H1 (cell line): Measurements from ENCODE around the gene RNF13. TPM values are rescaled to one million over a fixed set of nuclear protein-coding genes. Genes with fewer than 3 reads are reported as not detected.
A peak's percentile ranks its signal among the peaks of the same experiment; 100 is the strongest.

Source experiments
- CTCF ChIA-PET: fragments of 300-600 bp; sonication (Branson Sonifier 250); formaldehyde crosslinking; loops from one replicate; lab custom pipeline; 2021; ENCODE audit not compliant: partially characterized antibody; lab: Charles Lee
- POLR2A ChIA-PET: fragments of 300-600 bp; sonication (Branson Sonifier 250); formaldehyde crosslinking; loops from one replicate; lab custom pipeline; 2021; ENCODE audit warnings: inconsistent platforms; ENCODE audit not compliant: partially characterized antibody; lab: Charles Lee
- DNase-seq, 2 experiments: peaks; one replicate each; pipeline versions ENCODE4 v3.0.0 to v3.0.0-alpha.2; 2010 to 2022; ENCODE audit warnings: low spot score in 2 of 2, low read depth in 1 of 2, mixed read lengths in 1 of 2
- FAIRE-seq: peaks from 2 replicates; lab custom pipeline; 2011; peaks lifted over from hg19 to GRCh38; lab: Jason Lieb, UNC
- H2AFZ ChIP-seq: 2 replicates; pipeline ENCODE4 v1.8.1; 2012; ENCODE audit warnings: low read length, inconsistent platforms
- H2AK5ac ChIP-seq: 2 replicates; pipeline ENCODE4 v1.6.1; 2013; ENCODE audit warnings: low read depth, low read length
- H2BK120ac ChIP-seq: replicated peaks from 2 replicates; pipeline ENCODE3; 2013; ENCODE audit warnings: low read depth, low read length, inconsistent platforms
- H2BK12ac ChIP-seq: 2 replicates; pipeline ENCODE4 v1.6.1; 2013; ENCODE audit warnings: low read depth, low read length
- H2BK15ac ChIP-seq: 2 replicates; pipeline ENCODE4 v1.6.1; 2013; ENCODE audit warnings: low read length
- H2BK20ac ChIP-seq: 2 replicates; pipeline ENCODE4 v1.6.1; 2013; ENCODE audit warnings: low read length
- H2BK5ac ChIP-seq: 2 replicates; pipeline ENCODE4 v1.6.1; 2013; ENCODE audit warnings: low read depth, low read length
- H3K14ac ChIP-seq: 2 replicates; pipeline ENCODE4 v1.6.1; 2013; ENCODE audit warnings: inconsistent platforms; ENCODE audit not compliant: insufficient read length
- H3K18ac ChIP-seq: 2 replicates; pipeline ENCODE4 v1.6.1; 2013; ENCODE audit warnings: low read length; ENCODE audit errors: extremely low read depth
- H3K23ac ChIP-seq: 2 replicates; pipeline ENCODE4 v1.6.1; 2013; ENCODE audit warnings: inconsistent platforms; ENCODE audit not compliant: insufficient read length
- H3K23me2 ChIP-seq: 2 replicates; pipeline ENCODE4 v1.6.1; 2013; ENCODE audit warnings: low read depth, low read length
- H3K27ac ChIP-seq: 2 replicates; pipeline ENCODE4 v1.6.1; 2011; ENCODE audit warnings: low read depth, low read length, inconsistent platforms
- H3K27me3 ChIP-seq, 4 experiments: replicated peaks in 1 of 4; 1 replicate in 1 of 4; 2 replicates in 3 of 4; pipeline versions ENCODE4 v1.6.1 to v1.8.1; 2011 to 2013; ENCODE audit warnings: low read length in 3 of 4, mild to moderate bottlenecking in 3 of 4, inconsistent platforms in 2 of 4, mixed read lengths in 2 of 4, moderate library complexity in 1 of 4; ENCODE audit not compliant: control insufficient read depth in 3 of 4, insufficient read depth in 3 of 4; ENCODE audit errors: extremely low read depth in 1 of 4
- H3K36me3 ChIP-seq, 4 experiments: 2 replicates each; pipeline versions ENCODE4 v1.6.1 to v1.8.1; 2011 to 2013; ENCODE audit warnings: mild to moderate bottlenecking in 4 of 4, low read length in 3 of 4, moderate library complexity in 2 of 4, control low read depth in 1 of 4, inconsistent platforms in 1 of 4; ENCODE audit not compliant: insufficient read depth in 4 of 4, control insufficient read depth in 2 of 4
- H3K4ac ChIP-seq: replicated peaks from 2 replicates; pipeline ENCODE3; 2013; ENCODE audit warnings: low read length, low read depth, mixed read lengths, inconsistent platforms; ENCODE audit not compliant: insufficient read length
- H3K4me1 ChIP-seq, 4 experiments: replicated peaks in 1 of 4; 1 replicate in 1 of 4; 2 replicates in 3 of 4; pipeline versions ENCODE4 v1.6.1 to v1.8.1; 2011 to 2013; ENCODE audit warnings: low read length in 3 of 4, inconsistent platforms in 2 of 4, mixed read lengths in 1 of 4; ENCODE audit not compliant: insufficient read depth in 4 of 4, control insufficient read depth in 3 of 4
- H3K4me2 ChIP-seq, 2 experiments: 2 replicates each; pipeline versions ENCODE4 v1.6.1 to v1.8.1; 2011 to 2013; ENCODE audit warnings: low read depth in 2 of 2, low read length in 2 of 2, control low read depth in 1 of 2, inconsistent platforms in 1 of 2, mild to moderate bottlenecking in 1 of 2; ENCODE audit not compliant: insufficient read depth in 1 of 2
- H3K4me3 ChIP-seq, 4 experiments: fragments of 200-600, 300-600 bp in 1 of 4; sonication (generic), shearing (Covaris generic), sonication (Bioruptor Twin) in 1 of 4; 2 replicates each; pipeline versions ENCODE4 v1.5.1 to v1.8.1; 2011 to 2016; ENCODE audit warnings: low read length in 4 of 4, low read depth in 3 of 4, control low read depth in 2 of 4, inconsistent platforms in 2 of 4, mild to moderate bottlenecking in 2 of 4, mixed read lengths in 1 of 4, moderate library complexity in 1 of 4; ENCODE audit not compliant: insufficient read depth in 2 of 4; ENCODE audit errors: extremely low read depth in 1 of 4
- H3K56ac ChIP-seq: replicated peaks from 2 replicates; pipeline ENCODE3; 2013; ENCODE audit warnings: low read depth, mild to moderate bottlenecking, mixed read lengths, low read length, inconsistent platforms; ENCODE audit not compliant: insufficient read length
- H3K79me1 ChIP-seq: 2 replicates; pipeline ENCODE4 v1.6.1; 2013; ENCODE audit warnings: low read depth, low read length, control low read depth
- H3K79me2 ChIP-seq, 2 experiments: 2 replicates each; pipeline versions ENCODE4 v1.6.1 to v1.8.1; 2012 to 2013; ENCODE audit warnings: low read length in 2 of 2, mild to moderate bottlenecking in 2 of 2, inconsistent platforms in 1 of 2; ENCODE audit not compliant: insufficient read depth in 2 of 2, control insufficient read depth in 1 of 2
- H3K9ac ChIP-seq, 4 experiments: replicated peaks in 1 of 4; 1 replicate in 1 of 4; 2 replicates in 3 of 4; pipeline versions ENCODE4 v1.6.1 to v1.8.1; 2011 to 2013; ENCODE audit warnings: low read depth in 3 of 4, low read length in 3 of 4, control low read depth in 2 of 4, mild to moderate bottlenecking in 2 of 4, moderate library complexity in 2 of 4, inconsistent platforms in 1 of 4; ENCODE audit errors: extremely low read depth in 1 of 4
- H3K9me3 ChIP-seq, 2 experiments: 2 replicates each; pipeline versions ENCODE4 v1.6.1 to v1.8.1; 2012 to 2013; ENCODE audit warnings: mild to moderate bottlenecking in 2 of 2, moderate library complexity in 2 of 2, control low read depth in 1 of 2, inconsistent platforms in 1 of 2, low read depth in 1 of 2, low read length in 1 of 2, mixed read lengths in 1 of 2; ENCODE audit not compliant: insufficient read depth in 2 of 2
- H4K20me1 ChIP-seq, 2 experiments: replicated peaks in 1 of 2; 2 replicates each; pipeline versions ENCODE3 to v1.8.1; 2011 to 2013; ENCODE audit warnings: inconsistent platforms in 2 of 2, low read length in 2 of 2, mild to moderate bottlenecking in 1 of 2; ENCODE audit not compliant: insufficient read depth in 2 of 2, control insufficient read depth in 1 of 2
- H4K5ac ChIP-seq: 2 replicates; pipeline ENCODE4 v1.6.1; 2013; ENCODE audit warnings: low read length, low read depth, mixed read lengths, inconsistent platforms; ENCODE audit not compliant: insufficient read length
- H4K8ac ChIP-seq: 2 replicates; pipeline ENCODE4 v1.8.0; 2013; ENCODE audit warnings: mild to moderate bottlenecking, moderate library complexity, low read length, inconsistent platforms; ENCODE audit not compliant: insufficient read depth; ENCODE audit errors: extremely low read depth
- H4K91ac ChIP-seq: replicated peaks from 2 replicates; pipeline ENCODE3; 2013; ENCODE audit warnings: low read length, mixed read lengths, inconsistent platforms; ENCODE audit not compliant: insufficient read length
- ASH2L ChIP-seq: fragments of 200-600, 300-600 bp; sonication (generic); IDR thresholded peaks from one replicate; pipeline ENCODE4 v1.7.1; 2017; ENCODE audit warnings: low read length
- CBX5 ChIP-seq: fragments of 300-800, 300-1000 bp; sonication (generic); IDR thresholded peaks from 2 replicates; pipeline ENCODE4 v1.7.1; 2016; ENCODE audit warnings: antibody characterized with exemption, low read length, low read depth
- CTCF ChIP-seq, 3 experiments: IDR thresholded peaks; 1 replicate in 2 of 3; 2 replicates in 1 of 3; pipeline versions ENCODE4 v1.5.1 to v1.6.1; 2011; ENCODE audit warnings: low read length in 3 of 3, mild to moderate bottlenecking in 3 of 3, inconsistent platforms in 2 of 3, low read depth in 1 of 3, moderate library complexity in 1 of 3; ENCODE audit not compliant: insufficient read depth in 1 of 3; ENCODE audit errors: control extremely low read depth in 1 of 3
- E2F6 ChIP-seq: IDR thresholded peaks from 2 replicates; pipeline ENCODE4 v1.6.1; 2012; ENCODE audit warnings: inconsistent platforms
- KDM5A ChIP-seq: fragments of 200-600 bp; IDR thresholded peaks from 2 replicates; pipeline ENCODE4 v1.7.1; 2012; ENCODE audit warnings: mild to moderate bottlenecking, low read length, inconsistent platforms, mixed read lengths
- RAD21 ChIP-seq, 2 experiments: IDR thresholded peaks in 1 of 2; conservative IDR thresholded peaks in 1 of 2; 2 replicates each; pipeline ENCODE4 v1.6.1; 2011; ENCODE audit warnings: low read depth in 2 of 2, low read length in 2 of 2, improper control_type of control experiment in 1 of 2, inconsistent platforms in 1 of 2, mild to moderate bottlenecking in 1 of 2, moderate library complexity in 1 of 2
- RBBP5 ChIP-seq: IDR thresholded peaks from 2 replicates; pipeline ENCODE4 v1.7.1; 2012; ENCODE audit warnings: low read depth, mild to moderate bottlenecking, inconsistent platforms, low read length, moderate library complexity, borderline replicate concordance
- SP4 ChIP-seq: IDR thresholded peaks from 2 replicates; pipeline ENCODE4 v1.6.1; 2012; ENCODE audit warnings: low read length, inconsistent platforms
- TBP ChIP-seq: IDR thresholded peaks from 2 replicates; pipeline ENCODE4 v1.6.1; 2011; ENCODE audit warnings: low read depth, low read length, improper control_type of control experiment
- TEAD4 ChIP-seq: IDR thresholded peaks from 2 replicates; pipeline ENCODE4 v1.6.1; 2012; ENCODE audit warnings: low read depth, low read length, inconsistent platforms, mixed read lengths
- YY1 ChIP-seq: IDR thresholded peaks from 2 replicates; pipeline ENCODE4 v1.6.1; 2011; ENCODE audit warnings: low read depth, mild to moderate bottlenecking, low read length
- polyA plus RNA-seq, 7 experiments: library from polyadenylated mRNA; depleted of rRNA in 3 of 7; stranded (reverse) in 5 of 7; unstranded in 2 of 7; fragments of >200 nt in 5 of 7; fragments of 200-250 nt in 2 of 7; gene quantifications; 1 replicate in 5 of 7; 2 replicates in 1 of 7; 4 replicates in 1 of 7; pipeline versions ENCODE4 v1.2.1 to v1.2.3, GENCODE V29; 2011 to 2013; ENCODE audit warnings: missing spikeins in 2 of 7, mixed read lengths in 2 of 7
- total RNA-seq: library from RNA; stranded (reverse); fragmentation: NEBNext Ultra II Directional; extraction: Animal tissue kit (Norgen Biotek cat#: 25700); gene quantifications from 2 replicates; pipeline ENCODE4 v1.2.1, GENCODE V29; 2021

The RNF13 gene
- total and polyA plus RNA-seq, 2 of the 8 experiments (the other 6 are each of a cell fraction or from before 2014, with no cell fraction given), result 19.4 to 35.4 TPM

DNA sequence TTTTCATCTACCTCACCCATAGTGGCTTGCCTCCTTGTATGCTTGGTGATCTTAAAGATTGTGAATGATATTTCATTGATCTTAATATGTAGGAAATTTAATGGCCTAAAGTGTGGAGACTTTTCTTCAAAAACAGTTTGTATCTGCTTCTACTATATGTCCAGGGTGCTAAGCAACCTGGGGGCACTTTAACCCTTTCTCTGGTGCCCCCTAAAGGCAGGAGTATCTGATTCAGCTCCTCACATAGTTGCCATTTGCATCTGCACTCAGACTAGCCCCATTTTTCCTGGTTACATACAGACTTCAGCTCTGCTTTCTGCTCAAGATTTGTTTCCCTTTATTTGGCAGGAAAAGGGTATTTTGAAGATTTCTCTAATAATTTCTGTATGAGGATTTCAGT lies 162.9 kb downstream of the RNF13 start:
- Histone ChIP-seq H3K27me3 (no peaks in the 10 kb centered on the region), H3K4me1 (peaks cover 0 to 2% (median 0%) of the 10 kb centered on the region in 4 experiments; a peak in 2 of 7 replicates), H2AK5ac (no peak overlapping the region), H3K23ac (no peak overlapping the region), H4K91ac (no peak overlapping the region), H4K5ac (no peak overlapping the region), H3K9me3 (no peaks in the 10 kb centered on the region), H3K18ac (no peak overlapping the region), H2BK5ac (no peak overlapping the region), H3K36me3 (no peaks in the 10 kb centered on the region), H3K4me3 (no peak overlapping the region), H3K4ac (no peak overlapping the region), H3K79me2 (peaks cover 0 to 16% of the 10 kb centered on the region in 2 experiments; a peak in 2 of 4 replicates), H3K14ac (no peak overlapping the region), H2BK12ac (no peak overlapping the region), H4K8ac (no peak overlapping the region), H2BK120ac (no peak overlapping the region), H3K4me2 (no peak overlapping the region), H3K79me1 (no peaks in the 10 kb centered on the region), H2AFZ (no peak overlapping the region), H3K23me2 (peaks cover 6% of the 10 kb centered on the region; the same call in 1 of the 2 replicates)
- CTCF ChIA-PET, result interaction anchor here (0.8 to 3.3 kb wide), 7 partner anchors 11 to 241 kb away, joined by 3 to 16 read pairs (median 3); no protein-coding TSS in a partner anchor
- no peak for TF ChIP-seq CBX5
- peak; percentile 3 to 73 (median 57) for TF ChIP-seq CTCF (IDR thresholded peaks at IDR 0.05; ENCODE audit: control extremely low read depth in 1 of 3, insufficient read depth in 1 of 3, low read depth in 1 of 3, low read length in 3 of 3)
- TF ChIP-seq RBBP5, result no peak
- peak; percentile 44; the same call in 1 of the 2 replicates for TF ChIP-seq YY1
- no peak for TF ChIP-seq TBP
- no peak for TF ChIP-seq SP4
- peak; percentile 55 to 57 for TF ChIP-seq RAD21 (IDR thresholded peaks at IDR 0.05 in 1 of 2, conservative IDR thresholded peaks at IDR 0.05 in 1 of 2; ENCODE audit: low read depth in 2 of 2, low read length in 2 of 2)
- no peak for TF ChIP-seq ASH2L
- no peak for TF ChIP-seq KDM5A
- TF ChIP-seq E2F6, result no peak
- TF ChIP-seq TEAD4, result peak; percentile 41; the same call in 1 of the 2 replicates
- TF ChIP-seq, all 59 proteins: peak for 4
- H3K9ac ChIP-seq, result no peak overlapping the region
- no peak overlapping the region for H2BK20ac ChIP-seq
- H3K27ac ChIP-seq, result no peak overlapping the region
- no peak overlapping the region for H2BK15ac ChIP-seq
- no peaks in the 10 kb centered on the region for H4K20me1 ChIP-seq
- POLR2A ChIA-PET, result interaction anchor here (0.9 kb wide), 1 partner anchor 244 kb away, joined by 3 read pairs; no protein-coding TSS in a partner anchor
- no peak for FAIRE-seq
- H3K56ac ChIP-seq, result no peak overlapping the region
- DNase-seq, result no peak
